T-cell (primary cell): Measurements from ENCODE around the gene TCF12. TPM values are rescaled to one million over a fixed set of nuclear protein-coding genes. Genes with fewer than 3 reads are reported as not detected.

Experiments
- ATAC-seq, 4 experiments: fragments of 200-7000 bp in 3 of 4; fragments of 150-1000 bp in 1 of 4; cut with Tn5 transposase; replicated peaks in 1 of 4; 1 replicate in 3 of 4; 2 replicates in 1 of 4; pipeline ENCODE4 v1.10.0; 2021; ENCODE audit warnings: moderate library complexity in 3 of 4, mild to moderate bottlenecking in 2 of 4, moderate number of reproducible peaks in 1 of 4
- CTCF ChIA-PET, 2 donors: fragments of 300-600 bp; sonication (Branson Sonifier 250); formaldehyde crosslinking; loops; one replicate each; lab custom pipeline; 2022; ENCODE audit warnings: antibody characterized with exemption in 2 of 2; lab: Charles Lee
- POLR2A ChIA-PET, 2 donors: fragments of 300-600 bp; sonication (Branson Sonifier 250); formaldehyde crosslinking; loops; one replicate each; lab custom pipeline; 2022; ENCODE audit warnings: antibody characterized with exemption in 2 of 2; lab: Charles Lee
- DNase-seq, 35 experiments: peaks; one replicate each; pipeline versions ENCODE4 v3.0.0 to v3.0.0-alpha.2; 2013 to 2023
- H3K27ac ChIP-seq: one replicate; pipeline ENCODE4 v1.5.1; 2013; ENCODE audit warnings: low read length
- H3K27me3 ChIP-seq, 2 experiments: replicated peaks in 1 of 2; 1 replicate in 1 of 2; 2 replicates in 1 of 2; pipeline versions ENCODE4 v1.6.1 to v1.7.0; 2013; ENCODE audit warnings: low read length in 1 of 2, mixed read lengths in 1 of 2; ENCODE audit not compliant: control insufficient read depth in 2 of 2, insufficient read depth in 2 of 2; ENCODE audit errors: extremely low read depth in 1 of 2
- H3K36me3 ChIP-seq, 2 donors: 1 replicate in 1 of 2; 2 replicates in 1 of 2; pipeline versions ENCODE4 v1.6.1 to v1.7.0; 2013; ENCODE audit warnings: low read length in 1 of 2; ENCODE audit not compliant: control insufficient read depth in 2 of 2, insufficient read depth in 1 of 2; ENCODE audit errors: extremely low read depth in 1 of 2
- H3K4me1 ChIP-seq, 2 experiments: 1 replicate in 1 of 2; 2 replicates in 1 of 2; pipeline versions ENCODE4 v1.6.1 to v1.7.0; 2013; ENCODE audit warnings: low read length in 2 of 2, mixed read lengths in 1 of 2; ENCODE audit not compliant: insufficient read depth in 2 of 2, control insufficient read depth in 1 of 2; ENCODE audit errors: extremely low read depth in 1 of 2
- H3K4me3 ChIP-seq, 2 donors: 1 replicate in 1 of 2; 2 replicates in 1 of 2; pipeline versions ENCODE4 v1.5.1 to v1.7.0; 2013; ENCODE audit warnings: mild to moderate bottlenecking in 2 of 2, low read length in 1 of 2, moderate library complexity in 1 of 2; ENCODE audit not compliant: control insufficient read depth in 1 of 2; ENCODE audit errors: extremely low read depth in 1 of 2
- H3K9me3 ChIP-seq: 2 replicates; pipeline ENCODE4 v1.7.0; 2013
- H3K27ac Mint-ChIP-seq, 2 donors: one replicate each; pipeline ENCODE4 v1.8.0; 2020 to 2021; ENCODE audit warnings: mild to moderate bottlenecking in 2 of 2, mixed read lengths in 2 of 2
- H3K27me3 Mint-ChIP-seq, 2 donors: one replicate each; pipeline ENCODE4 v1.8.0; 2021 to 2022; ENCODE audit warnings: mixed read lengths in 2 of 2
- H3K36me3 Mint-ChIP-seq: one replicate; pipeline ENCODE4 v1.8.0; 2021; ENCODE audit warnings: mixed read lengths
- H3K4me1 Mint-ChIP-seq, 3 donors: one replicate each; pipeline ENCODE4 v1.8.0; 2020 to 2022; ENCODE audit warnings: mixed read lengths in 3 of 3, mild to moderate bottlenecking in 1 of 3
- H3K4me3 Mint-ChIP-seq, 3 donors: one replicate each; pipeline ENCODE4 v1.8.0; 2020 to 2022; ENCODE audit warnings: mild to moderate bottlenecking in 3 of 3, mixed read lengths in 3 of 3, moderate library complexity in 3 of 3
- H3K9me3 Mint-ChIP-seq, 3 donors: one replicate each; pipeline ENCODE4 v1.8.0; 2020 to 2022; ENCODE audit warnings: mixed read lengths in 3 of 3
- WGBS: methylation state at CpG from one replicate; pipeline ENCODE4 v1.1.5; 2013; ENCODE audit warnings: missing lambda C conversion rate; ENCODE audit not compliant: insufficient coverage; 5-methylcytosine and 5-hydroxymethylcytosine counted together
- total RNA-seq, 35 experiments: library from RNA in 6 of 35; stranded (reverse) in 6 of 35; fragments of 120-200 nt in 1 of 35; gene quantifications; one replicate each; pipeline versions ENCODE4 v1.2.1 to v1.2.4 and lab custom pipeline; 2013 to 2026

The TCF12 gene
- total RNA-seq, 5 donors from 2014 or later (not counting 1 experiment from before 2014, with no cell fraction given) = 68.0 to 94.3 (median 83.0) TPM

- H3K4me3 Mint-ChIP-seq = no peak overlapping the region
- H3K36me3 ChIP-seq = peaks cover 0 to 10% of the 10 kb centered on the region in 2 donors
- no peak overlapping the region for H3K4me3 ChIP-seq
- H3K9me3 Mint-ChIP-seq = no peaks in the 10 kb centered on the region
- no peak for DNase-seq
- no peak overlapping the region for H3K27ac ChIP-seq
- peaks cover 13 to 25% (median 21%) of the 10 kb centered on the region in 3 donors for H3K4me1 Mint-ChIP-seq
- H3K4me1 ChIP-seq = peaks cover 0 to 13% of the 10 kb centered on the region in 2 experiments
- H3K9me3 ChIP-seq = no peaks in the 10 kb centered on the region
- ATAC-seq = no peak
- peaks cover 16% of the 10 kb centered on the region for H3K36me3 Mint-ChIP-seq
- H3K27ac Mint-ChIP-seq = peak overlapping the region in 1 of 2 donors; percentile 45
- no peaks in the 10 kb centered on the region for H3K27me3 Mint-ChIP-seq
- ChIA-PET POLR2A (no interaction called here), CTCF (no interaction called here)
- H3K27me3 ChIP-seq = no peaks in the 10 kb centered on the region
Measured at GRCh38 chr15:57229051-57229450, 310.6 kb downstream of the TCF12 start.

DNA sequence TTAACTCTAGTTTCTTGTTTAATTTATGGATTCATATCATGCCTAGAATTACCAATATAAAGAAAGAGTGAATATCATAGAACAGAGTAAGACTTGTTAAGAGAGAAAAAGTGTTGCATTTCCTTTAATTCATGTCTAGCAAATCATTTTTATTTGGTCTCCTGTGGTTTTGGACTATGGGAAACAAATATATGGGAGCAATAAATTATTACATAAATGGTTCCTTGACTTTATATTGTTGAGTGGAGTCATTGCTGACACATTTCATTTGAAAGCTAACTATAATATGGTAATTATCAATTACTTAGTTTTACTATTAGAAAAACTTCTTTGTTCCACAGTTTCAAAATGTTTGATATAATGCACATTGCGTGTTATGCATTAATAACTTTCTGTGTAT is 313.1 kb downstream of the TCF12 start:
- Mint-ChIP-seq H3K4me3 (no peak overlapping the region), H3K36me3 (peaks cover 39% of the 10 kb centered on the region), H3K27me3 (no peaks in the 10 kb centered on the region), H3K27ac (no peak overlapping the region), H3K4me1 (peaks cover 14 to 19% (median 16%) of the 10 kb centered on the region in 3 donors), H3K9me3 (no peaks in the 10 kb centered on the region)
- no CpG with 5 or more reads among the region's 1 CpG for WGBS
- Histone ChIP-seq H3K27me3 (no peaks in the 10 kb centered on the region), H3K4me3 (no peak overlapping the region), H3K9me3 (no peaks in the 10 kb centered on the region), H3K4me1 (peaks cover 0 to 10% of the 10 kb centered on the region in 2 experiments), H3K27ac (no peak overlapping the region), H3K36me3 (peaks cover 0 to 22% of the 10 kb centered on the region in 2 donors)
- DNase-seq (no peak), ATAC-seq (no peak)
- CTCF ChIA-PET = no interaction called here
- POLR2A ChIA-PET = interaction anchor here (0.6 to 1.0 kb wide), 2 partner anchors 13 to 24 kb away, joined by 3 read pairs; no protein-coding TSS in a partner anchor

- Histone ChIP-seq H3K27ac (no peak overlapping the region), H3K27me3 (no peaks in the 10 kb centered on the region), H3K4me3 (no peak overlapping the region), H3K36me3 (peaks cover 3 to 22% of the 10 kb centered on the region in 2 donors), H3K4me1 (no peaks in the 10 kb centered on the region), H3K9me3 (no peaks in the 10 kb centered on the region)
- no peak for ATAC-seq
- WGBS = no CpG with 5 or more reads among the region's 2 CpGs
- Mint-ChIP-seq H3K27ac (no peak overlapping the region), H3K9me3 (no peaks in the 10 kb centered on the region), H3K4me3 (no peak overlapping the region), H3K4me1 (peaks cover 0 to 6% (median 0%) of the 10 kb centered on the region in 3 donors), H3K27me3 (no peaks in the 10 kb centered on the region), H3K36me3 (peaks cover 51% of the 10 kb centered on the region)
- DNase-seq = no peak
- POLR2A ChIA-PET = no interaction called here
- CTCF ChIA-PET = no interaction called here
Measured at GRCh38 chr15:57234156-57234555, 315.7 kb downstream of the TCF12 start.

DNA sequence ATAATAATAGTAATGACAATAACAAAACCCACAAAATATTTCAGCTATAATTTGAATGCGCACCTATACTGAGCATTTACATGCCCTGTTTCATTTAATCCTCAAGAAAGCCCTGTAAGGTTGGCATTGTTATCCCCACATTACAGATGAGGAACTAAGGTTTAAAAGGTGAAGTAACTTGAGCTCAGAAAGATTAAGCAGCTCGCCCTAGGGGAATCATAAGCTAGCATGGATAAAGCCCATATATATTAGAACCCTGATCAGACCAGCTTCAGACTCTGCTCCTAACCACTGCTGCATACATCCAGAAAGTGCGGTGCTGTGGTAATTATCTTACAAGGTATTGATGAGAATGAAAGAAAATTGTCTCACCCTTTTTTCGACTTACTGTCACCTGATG is 316.7 kb downstream of the TCF12 start:
- Mint-ChIP-seq H3K27me3 (no peaks in the 10 kb centered on the region), H3K4me3 (no peak overlapping the region), H3K27ac (no peak overlapping the region), H3K4me1 (peaks cover 0 to 6% (median 0%) of the 10 kb centered on the region in 3 donors), H3K9me3 (peaks cover 0 to 4% (median 0%) of the 10 kb centered on the region in 3 donors), H3K36me3 (peaks cover 58% of the 10 kb centered on the region)
- Histone ChIP-seq H3K27ac (no peak overlapping the region), H3K9me3 (no peaks in the 10 kb centered on the region), H3K4me1 (no peaks in the 10 kb centered on the region), H3K27me3 (no peaks in the 10 kb centered on the region), H3K4me3 (no peak overlapping the region), H3K36me3 (peaks cover 3 to 22% of the 10 kb centered on the region in 2 donors)
- CTCF ChIA-PET = no interaction called here
- ATAC-seq (no peak), DNase-seq (no peak)
- POLR2A ChIA-PET = no interaction called here
- no CpG with 5 or more reads among the region's 4 CpGs for WGBS

DNA sequence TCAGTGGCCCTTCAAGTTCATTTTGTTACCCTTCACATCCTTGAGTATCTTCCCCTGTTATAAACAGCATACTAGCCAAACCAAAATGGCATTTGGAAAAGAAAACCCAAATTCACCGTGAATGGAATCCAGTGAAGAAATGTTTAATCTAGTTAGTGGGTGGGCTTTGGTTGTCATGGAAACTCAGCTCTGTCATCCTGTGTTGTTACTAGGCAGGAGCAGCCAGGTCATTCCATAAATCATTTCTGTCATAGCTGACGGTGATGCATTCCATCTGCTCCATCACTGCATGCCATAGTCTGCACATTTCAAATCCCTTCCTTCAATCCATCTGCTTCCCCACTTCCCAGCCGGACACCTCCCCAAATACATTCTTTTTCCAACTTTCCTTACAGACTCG is 317.4 kb downstream of the TCF12 start:
- H3K36me3 ChIP-seq = peaks cover 3 to 22% of the 10 kb centered on the region in 2 donors
- H3K9me3 Mint-ChIP-seq = peaks cover 0 to 4% (median 0%) of the 10 kb centered on the region in 3 donors
- WGBS = 100% methylated on average over 1 of the region's 4 CpGs
- no peaks in the 10 kb centered on the region for H3K4me1 ChIP-seq
- H3K4me3 Mint-ChIP-seq = no peak overlapping the region
- peaks cover 61% of the 10 kb centered on the region for H3K36me3 Mint-ChIP-seq
- DNase-seq = no peak
- no peak overlapping the region for H3K27ac Mint-ChIP-seq
- no peak for ATAC-seq
- ChIA-PET CTCF (no interaction called here), POLR2A (no interaction called here)
- H3K27me3 Mint-ChIP-seq = no peaks in the 10 kb centered on the region
- H3K27me3 ChIP-seq = no peaks in the 10 kb centered on the region
- H3K9me3 ChIP-seq = no peaks in the 10 kb centered on the region
- H3K4me1 Mint-ChIP-seq = peaks cover 0 to 6% (median 0%) of the 10 kb centered on the region in 3 donors
- H3K4me3 ChIP-seq = no peak overlapping the region
- no peak overlapping the region for H3K27ac ChIP-seq

- Histone ChIP-seq H3K27ac (no peak overlapping the region), H3K4me3 (no peak overlapping the region), H3K9me3 (no peaks in the 10 kb centered on the region), H3K36me3 (peaks cover 3 to 22% of the 10 kb centered on the region in 2 donors), H3K4me1 (no peaks in the 10 kb centered on the region), H3K27me3 (no peaks in the 10 kb centered on the region)
- Mint-ChIP-seq H3K4me3 (no peak overlapping the region), H3K36me3 (peaks cover 61% of the 10 kb centered on the region), H3K27ac (no peak overlapping the region), H3K4me1 (peaks cover 0 to 6% (median 0%) of the 10 kb centered on the region in 3 donors), H3K9me3 (peaks cover 0 to 4% (median 0%) of the 10 kb centered on the region in 3 donors), H3K27me3 (no peaks in the 10 kb centered on the region)
- ATAC-seq (no peak), DNase-seq (no peak)
- POLR2A ChIA-PET = no interaction called here
- CTCF ChIA-PET = no interaction called here
- WGBS = no CpG with 5 or more reads among the region's 3 CpGs
Measured at GRCh38 chr15:57236561-57237300, 318.3 kb downstream of the TCF12 start.
